Transverse colon (tissue), 4 donors: ENCODE measurements around the gene PBX1.

Experiments used
- POLR2AphosphoS5 ChIP-seq, 3 donors: sonication (generic); formaldehyde crosslinking; IDR thresholded peaks; one replicate each; pipeline ENCODE4 v1.6.1; 2016; ENCODE audit warnings: antibody characterized with exemption in 3 of 3
- TF ChIP-seq, protein P1 (sequence below), 5 experiments: fragments of 200-600 bp in 3 of 5; fragments of 450-650 bp in 2 of 5; sonication (generic) in 3 of 5; IDR thresholded peaks; 1 replicate in 2 of 5; 2 replicates in 3 of 5; pipeline ENCODE4 v1.5.1; 2016 to 2017; ENCODE audit warnings: antibody characterized with exemption in 5 of 5, inconsistent platforms in 3 of 5, mild to moderate bottlenecking in 2 of 5, moderate library complexity in 1 of 5

DNA sequence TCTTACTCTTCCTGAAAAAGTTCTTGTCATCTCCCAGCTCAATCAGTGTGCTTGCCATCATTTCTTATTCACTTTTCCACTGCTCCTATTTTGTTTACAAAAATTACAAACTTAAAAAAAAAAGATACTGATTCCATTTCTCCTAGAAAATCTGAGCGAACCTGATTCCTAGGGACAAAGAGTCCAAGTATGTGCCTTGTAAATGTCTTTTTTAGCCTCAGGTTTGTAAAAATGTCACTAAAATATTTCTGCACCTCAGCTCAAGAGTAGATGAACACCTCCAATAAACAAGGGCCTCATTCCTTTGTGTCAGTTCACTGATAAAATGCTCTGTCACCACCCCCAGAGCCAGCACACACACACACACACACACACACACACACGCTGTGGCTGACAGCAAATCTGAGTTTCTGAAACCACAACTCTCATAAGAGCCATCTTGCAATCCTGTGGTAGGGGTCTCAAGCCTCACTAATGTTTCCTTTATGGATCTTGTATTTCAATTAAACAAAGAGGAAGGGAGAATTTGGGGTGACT is 299.2 kb downstream of the PBX1 start:
- TF ChIP-seq, protein P1, sequence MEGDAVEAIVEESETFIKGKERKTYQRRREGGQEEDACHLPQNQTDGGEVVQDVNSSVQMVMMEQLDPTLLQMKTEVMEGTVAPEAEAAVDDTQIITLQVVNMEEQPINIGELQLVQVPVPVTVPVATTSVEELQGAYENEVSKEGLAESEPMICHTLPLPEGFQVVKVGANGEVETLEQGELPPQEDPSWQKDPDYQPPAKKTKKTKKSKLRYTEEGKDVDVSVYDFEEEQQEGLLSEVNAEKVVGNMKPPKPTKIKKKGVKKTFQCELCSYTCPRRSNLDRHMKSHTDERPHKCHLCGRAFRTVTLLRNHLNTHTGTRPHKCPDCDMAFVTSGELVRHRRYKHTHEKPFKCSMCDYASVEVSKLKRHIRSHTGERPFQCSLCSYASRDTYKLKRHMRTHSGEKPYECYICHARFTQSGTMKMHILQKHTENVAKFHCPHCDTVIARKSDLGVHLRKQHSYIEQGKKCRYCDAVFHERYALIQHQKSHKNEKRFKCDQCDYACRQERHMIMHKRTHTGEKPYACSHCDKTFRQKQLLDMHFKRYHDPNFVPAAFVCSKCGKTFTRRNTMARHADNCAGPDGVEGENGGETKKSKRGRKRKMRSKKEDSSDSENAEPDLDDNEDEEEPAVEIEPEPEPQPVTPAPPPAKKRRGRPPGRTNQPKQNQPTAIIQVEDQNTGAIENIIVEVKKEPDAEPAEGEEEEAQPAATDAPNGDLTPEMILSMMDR (IDR thresholded peaks at IDR 0.05), result no peak
- TF ChIP-seq POLR2AphosphoS5 (IDR thresholded peaks at IDR 0.05), result no peak
